Neural progenitor cell (in vitro differentiated cells): ENCODE measurements around the gene FH. TPM values are rescaled to one million over a fixed set of nuclear protein-coding genes. Genes with fewer than 3 reads are reported as not detected.
A peak's percentile ranks its signal among the peaks of the same experiment; 100 is the strongest.

Source experiments
- DNase-seq: peaks from one replicate; pipeline ENCODE4 v3.0.0-alpha.2; 2016; ENCODE audit warnings: low spot score
- H2AFZ ChIP-seq: fragments of 200-600 bp; sonication (generic); replicated peaks from 2 replicates; pipeline ENCODE4 v1.6.1; 2016; ENCODE audit warnings: antibody characterized with exemption
- H3F3A ChIP-seq: fragments of 200-600 bp; sonication (generic); 2 replicates; pipeline ENCODE4 v1.6.1; 2016; ENCODE audit warnings: antibody characterized with exemption, low read depth
- H3K27ac ChIP-seq: fragments of 200-600 bp; sonication (generic); 2 replicates; pipeline ENCODE4 v1.5.1; 2016; ENCODE audit warnings: mild to moderate bottlenecking
- H3K27me3 ChIP-seq: fragments of 200-600 bp; sonication (generic); 2 replicates; pipeline ENCODE4 v1.6.1; 2016; ENCODE audit warnings: mild to moderate bottlenecking, moderate library complexity
- H3K36me3 ChIP-seq: fragments of 200-600 bp; sonication (generic); 2 replicates; pipeline ENCODE4 v1.5.1; 2016
- H3K4me1 ChIP-seq: fragments of 200-600 bp; sonication (generic); 2 replicates; pipeline ENCODE4 v1.6.1; 2016; ENCODE audit warnings: mixed run types
- H3K4me2 ChIP-seq: fragments of 200-600 bp; sonication (generic); 2 replicates; pipeline ENCODE4 v1.6.1; 2016
- H3K4me3 ChIP-seq: fragments of 200-600 bp; sonication (generic); 2 replicates; pipeline ENCODE4 v1.5.1; 2016
- H3K79me2 ChIP-seq: fragments of 200-600 bp; sonication (generic); 2 replicates; pipeline ENCODE4 v1.6.1; 2016; ENCODE audit warnings: low read depth
- H3K9ac ChIP-seq: fragments of 200-600 bp; sonication (generic); 2 replicates; pipeline ENCODE4 v1.6.1; 2016
- H3K9me3 ChIP-seq: fragments of 200-600 bp; sonication (generic); 2 replicates; pipeline ENCODE4 v1.5.1; 2016; ENCODE audit warnings: low read depth
- H4K20me1 ChIP-seq: fragments of 200-600 bp; sonication (generic); 2 replicates; pipeline ENCODE4 v1.6.1; 2016; ENCODE audit warnings: low read depth
- H3K27ac Mint-ChIP-seq: 3 replicates; pipeline ENCODE4 v1.8.0; 2021; ENCODE audit warnings: mixed read lengths
- H3K27me3 Mint-ChIP-seq: 2 replicates; pipeline ENCODE4 v1.8.0; 2022; ENCODE audit warnings: low read depth, mild to moderate bottlenecking, inconsistent platforms, moderate library complexity, mixed read lengths; ENCODE audit not compliant: insufficient read depth
- H3K36me3 Mint-ChIP-seq: 3 replicates; pipeline ENCODE4 v1.8.0; 2021; ENCODE audit warnings: mixed read lengths
- H3K4me1 Mint-ChIP-seq: 3 replicates; pipeline ENCODE4 v1.8.0; 2021; ENCODE audit warnings: mixed read lengths
- H3K4me3 Mint-ChIP-seq: 3 replicates; pipeline ENCODE4 v1.8.0; 2021; ENCODE audit warnings: mild to moderate bottlenecking, moderate library complexity, mixed read lengths
- H3K9me3 Mint-ChIP-seq: 3 replicates; pipeline ENCODE4 v1.8.0; 2020; ENCODE audit warnings: mixed read lengths
- CTCF ChIP-seq: fragments of 200-600 bp; sonication (generic); IDR thresholded peaks from 2 replicates; pipeline ENCODE4 v1.5.1; 2017; ENCODE audit warnings: antibody characterized with exemption, mild to moderate bottlenecking
- EZH2 ChIP-seq: fragments of 200-600 bp; sonication (generic); IDR thresholded peaks from 2 replicates; pipeline ENCODE4 v1.6.1; 2017; ENCODE audit warnings: antibody characterized with exemption, mild to moderate bottlenecking, moderate library complexity
- EZH2phosphoT487 ChIP-seq: fragments of 200-600 bp; sonication (generic); IDR thresholded peaks from 2 replicates; pipeline ENCODE4 v1.6.1; 2017; ENCODE audit warnings: antibody characterized with exemption
- total RNA-seq: library from RNA; depleted of rRNA; stranded (reverse); fragments of >200 nt; gene quantifications from 2 replicates; pipeline ENCODE4 v1.2.3, GENCODE V29; 2015; ENCODE audit warnings: low replicate concordance

FH gene
- total RNA-seq, 1 donor from 2014 or later = 109 TPM

GRCh38 chr1:241525026-241525425, 5.5 kb upstream of the FH start:
- no peaks in the 10 kb centered on the region for H3K9me3 Mint-ChIP-seq
- H3K4me3 Mint-ChIP-seq = no peak overlapping the region
- Histone ChIP-seq H3K36me3 (no peaks in the 10 kb centered on the region), H3K79me2 (no peaks in the 10 kb centered on the region), H3K9ac (no peak overlapping the region), H4K20me1 (no peaks in the 10 kb centered on the region), H2AFZ (no peak overlapping the region), H3F3A (no peaks in the 10 kb centered on the region), H3K27ac (no peak overlapping the region), H3K27me3 (peaks cover 40% of the 10 kb centered on the region), H3K4me2 (no peak overlapping the region), H3K4me1 (peaks cover 5% of the 10 kb centered on the region), H3K4me3 (no peak overlapping the region), H3K9me3 (no peaks in the 10 kb centered on the region)
- no peak for TF ChIP-seq EZH2phosphoT487
- no peak for TF ChIP-seq EZH2
- no peak for TF ChIP-seq CTCF
- no peaks in the 10 kb centered on the region for H3K27me3 Mint-ChIP-seq
- DNase-seq = no peak
- H3K27ac Mint-ChIP-seq = no peak overlapping the region
- no peaks in the 10 kb centered on the region for H3K36me3 Mint-ChIP-seq
- H3K4me1 Mint-ChIP-seq = peaks cover 3% of the 10 kb centered on the region

DNA sequence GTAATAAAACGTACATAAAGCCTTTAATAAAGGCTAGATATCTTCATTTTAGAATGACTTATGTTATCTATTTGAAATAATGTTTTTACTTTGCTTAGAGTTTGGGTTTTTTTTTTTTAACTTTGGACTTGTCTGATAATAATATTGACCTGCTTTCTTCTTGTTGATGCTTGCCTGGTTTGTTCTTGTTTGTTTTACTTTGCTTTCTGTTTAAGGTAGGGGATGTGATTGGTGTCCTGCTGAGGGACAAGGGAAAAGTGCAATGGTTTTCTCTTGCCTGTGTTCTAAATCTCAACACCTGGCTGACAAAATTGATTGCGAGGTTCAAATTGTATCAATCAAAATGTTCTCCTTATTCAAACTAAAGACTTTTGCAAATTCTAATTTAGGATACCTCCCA, 2.2 kb upstream of the FH start:
- peaks cover 2% of the 10 kb centered on the region for H3K36me3 Mint-ChIP-seq
- Histone ChIP-seq H3K79me2 (peaks cover 25% of the 10 kb centered on the region), H3K27ac (no peak overlapping the region), H3K9me3 (no peaks in the 10 kb centered on the region), H3K4me3 (no peak overlapping the region), H4K20me1 (peaks cover 13% of the 10 kb centered on the region), H2AFZ (no peak overlapping the region), H3K4me2 (no peak overlapping the region), H3K36me3 (no peaks in the 10 kb centered on the region), H3F3A (no peaks in the 10 kb centered on the region), H3K4me1 (peaks cover 14% of the 10 kb centered on the region), H3K9ac (no peak overlapping the region), H3K27me3 (peaks cover 40% of the 10 kb centered on the region)
- no peak overlapping the region for H3K4me3 Mint-ChIP-seq
- no peak overlapping the region for H3K27ac Mint-ChIP-seq
- H3K4me1 Mint-ChIP-seq = peaks cover 13% of the 10 kb centered on the region
- DNase-seq = no peak
- no peaks in the 10 kb centered on the region for H3K27me3 Mint-ChIP-seq
- TF ChIP-seq EZH2phosphoT487 = no peak
- no peak for TF ChIP-seq EZH2
- no peak for TF ChIP-seq CTCF
- no peaks in the 10 kb centered on the region for H3K9me3 Mint-ChIP-seq

GRCh38 chr1:241520080-241520465, 518 bp upstream of the FH start:
- Mint-ChIP-seq H3K9me3 (no peaks in the 10 kb centered on the region), H3K27me3 (no peaks in the 10 kb centered on the region), H3K4me1 (peaks cover 13% of the 10 kb centered on the region), H3K36me3 (peaks cover 10% of the 10 kb centered on the region), H3K27ac (no peak overlapping the region), H3K4me3 (no peak overlapping the region)
- Histone ChIP-seq H3K4me1 (peaks cover 14% of the 10 kb centered on the region), H3K4me3 (peak overlapping the region; percentile 65), H3K27me3 (peaks cover 39% of the 10 kb centered on the region), H3K79me2 (peaks cover 39% of the 10 kb centered on the region), H3K9ac (no peak overlapping the region), H4K20me1 (peaks cover 13% of the 10 kb centered on the region), H3K36me3 (no peaks in the 10 kb centered on the region), H3K4me2 (peak overlapping the region; percentile 77), H3K27ac (no peak overlapping the region), H3K9me3 (no peaks in the 10 kb centered on the region), H2AFZ (peak overlapping the region; percentile 93), H3F3A (no peaks in the 10 kb centered on the region)
- DNase-seq = no peak
- TF ChIP-seq EZH2 (no peak), EZH2phosphoT487 (no peak), CTCF (no peak)
